Measurements from ENCODE around the gene NRXN3.

The NRXN3 gene

GRCh38 chr14:79451601-79452000, 1281.4 kb downstream of the NRXN3 start:
- ChIA-PET POLR2A (no interaction called here), CTCF (interaction anchor here (0.9 to 1.0 kb wide), 2 partner anchors 9 to 37 kb away, joined by 4 read pairs; no protein-coding TSS in a partner anchor)
- no peak for TF ChIP-seq CTCF (IDR thresholded peaks at IDR 0.05; ENCODE audit: control extremely low read depth, extremely low read depth, low read depth, missing control alignments)
- no peak for DNase-seq (ENCODE audit: extremely low spot score)

GRCh38 chr14:79453276-79453675, 1283.1 kb downstream of the NRXN3 start:
- no peak for TF ChIP-seq CTCF (IDR thresholded peaks at IDR 0.05; ENCODE audit: control extremely low read depth, extremely low read depth, low read depth, missing control alignments)

GRCh38 chr14:79464468-79464867, 1294.3 kb downstream of the NRXN3 start:
- TF ChIP-seq CTCF (IDR thresholded peaks at IDR 0.05; ENCODE audit: control extremely low read depth, extremely low read depth, low read depth, missing control alignments): no peak
- DNase-seq (ENCODE audit: extremely low spot score): no peak
- CTCF ChIA-PET: no interaction called here
- POLR2A ChIA-PET: no interaction called here

More at GRCh38 chr14:79453276-79453675, 1283.1 kb downstream of the NRXN3 start:
- POLR2A ChIA-PET: no interaction called here
- DNase-seq (ENCODE audit: extremely low spot score): no peak
- CTCF ChIA-PET: no interaction called here

GRCh38 chr14:79465651-79466050, 1295.5 kb downstream of the NRXN3 start:
- ChIA-PET CTCF (no interaction called here), POLR2A (no interaction called here)
- DNase-seq (ENCODE audit: extremely low spot score): no peak
- TF ChIP-seq CTCF (IDR thresholded peaks at IDR 0.05; ENCODE audit: control extremely low read depth, extremely low read depth, low read depth, missing control alignments): no peak

GRCh38 chr14:79466938-79467527, 1296.9 kb downstream of the NRXN3 start:
- ChIA-PET CTCF (no interaction called here), POLR2A (no interaction called here)
- TF ChIP-seq CTCF (IDR thresholded peaks at IDR 0.05; ENCODE audit: control extremely low read depth, extremely low read depth, low read depth, missing control alignments): no peak
- DNase-seq (ENCODE audit: extremely low spot score): no peak

GRCh38 chr14:79467835-79468234, 1297.7 kb downstream of the NRXN3 start:
- TF ChIP-seq CTCF (IDR thresholded peaks at IDR 0.05; ENCODE audit: control extremely low read depth, extremely low read depth, low read depth, missing control alignments): no peak
- ChIA-PET CTCF (no interaction called here), POLR2A (no interaction called here)
- no peak for DNase-seq (ENCODE audit: extremely low spot score)
